ENCODE data around the gene MYL11.

The MYL11 gene

GRCh38 chr16:30406795-30407101, 32.1 kb downstream of the MYL11 start:
- TF ChIP-seq, protein P1, sequence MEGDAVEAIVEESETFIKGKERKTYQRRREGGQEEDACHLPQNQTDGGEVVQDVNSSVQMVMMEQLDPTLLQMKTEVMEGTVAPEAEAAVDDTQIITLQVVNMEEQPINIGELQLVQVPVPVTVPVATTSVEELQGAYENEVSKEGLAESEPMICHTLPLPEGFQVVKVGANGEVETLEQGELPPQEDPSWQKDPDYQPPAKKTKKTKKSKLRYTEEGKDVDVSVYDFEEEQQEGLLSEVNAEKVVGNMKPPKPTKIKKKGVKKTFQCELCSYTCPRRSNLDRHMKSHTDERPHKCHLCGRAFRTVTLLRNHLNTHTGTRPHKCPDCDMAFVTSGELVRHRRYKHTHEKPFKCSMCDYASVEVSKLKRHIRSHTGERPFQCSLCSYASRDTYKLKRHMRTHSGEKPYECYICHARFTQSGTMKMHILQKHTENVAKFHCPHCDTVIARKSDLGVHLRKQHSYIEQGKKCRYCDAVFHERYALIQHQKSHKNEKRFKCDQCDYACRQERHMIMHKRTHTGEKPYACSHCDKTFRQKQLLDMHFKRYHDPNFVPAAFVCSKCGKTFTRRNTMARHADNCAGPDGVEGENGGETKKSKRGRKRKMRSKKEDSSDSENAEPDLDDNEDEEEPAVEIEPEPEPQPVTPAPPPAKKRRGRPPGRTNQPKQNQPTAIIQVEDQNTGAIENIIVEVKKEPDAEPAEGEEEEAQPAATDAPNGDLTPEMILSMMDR (IDR thresholded peaks at IDR 0.05; ENCODE audit: unreplicated experiment in 3 of 3) = no peak
- H3K4me1 Mint-ChIP-seq = peaks cover 15% of the 10 kb centered on the region
- H3K36me3 Mint-ChIP-seq (ENCODE audit: low read depth) = peaks cover 4% of the 10 kb centered on the region
- H3K4me3 Mint-ChIP-seq = peak overlapping the region; percentile 91 to 98 (median 94)
- no peaks in the 10 kb centered on the region for H3K9me3 Mint-ChIP-seq
- peak overlapping the region; percentile 72 to 92 (median 87) for H3K27ac Mint-ChIP-seq
- no peaks in the 10 kb centered on the region for H3K27me3 Mint-ChIP-seq (ENCODE audit: low read depth)

DNA sequence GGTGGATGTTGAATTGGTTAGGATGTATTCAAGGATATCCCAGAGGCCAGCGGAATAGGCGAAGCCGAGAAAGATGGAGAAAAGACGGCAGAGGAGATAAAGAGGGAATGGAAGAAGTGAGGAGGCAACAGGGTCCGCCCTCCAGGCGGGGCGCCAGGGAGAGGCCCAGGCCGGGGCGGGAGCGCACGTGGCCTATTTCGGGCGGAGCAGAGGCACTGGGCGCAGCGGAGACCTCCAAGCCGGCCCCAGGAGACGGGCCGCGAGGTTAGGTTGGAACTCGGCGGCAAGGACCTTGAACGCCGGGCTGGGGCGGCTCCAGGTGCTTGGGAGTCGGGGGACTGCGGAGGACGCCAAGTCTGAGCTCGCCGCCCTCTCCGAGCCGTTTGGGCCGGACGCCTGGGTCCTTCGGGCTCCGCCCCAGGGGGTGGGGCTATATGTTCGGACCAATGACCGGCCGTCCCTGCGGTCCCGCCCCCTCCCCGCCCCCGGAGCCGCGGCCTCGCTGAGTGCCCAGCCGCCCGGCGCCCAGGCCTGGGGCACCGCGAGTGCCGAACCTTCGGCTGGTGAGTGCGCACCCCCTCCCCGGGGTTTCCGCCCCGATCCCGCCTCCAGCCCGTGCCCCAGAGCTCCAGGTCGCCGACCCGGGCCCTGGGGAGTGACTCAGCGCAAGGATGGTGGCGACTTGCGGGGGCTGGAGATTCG, 32.7 kb downstream of the MYL11 start, which contains the start of gene ZNF771:
Gene ZNF771 (plus strand): TSS at position 505 of the 702 bp plus-strand sequence. CDS start 448 bp downstream, outside the sequence.
- TF ChIP-seq, protein P1 (IDR thresholded peaks at IDR 0.05; ENCODE audit: unreplicated experiment in 3 of 3) = peak in 1 of 3 experiments; percentile 25
- no peaks in the 10 kb centered on the region for H3K9me3 Mint-ChIP-seq
- no peaks in the 10 kb centered on the region for H3K27me3 Mint-ChIP-seq (ENCODE audit: low read depth)

GRCh38 chr16:30407804-30408534, 33.4 kb downstream of the MYL11 start:
- Mint-ChIP-seq H3K27me3 (ENCODE audit: low read depth) (no peaks in the 10 kb centered on the region), H3K4me3 (peak overlapping the region; percentile 82 to 86 (median 83)), H3K9me3 (no peaks in the 10 kb centered on the region), H3K36me3 (ENCODE audit: low read depth) (peaks cover 9% of the 10 kb centered on the region), H3K4me1 (peaks cover 18% of the 10 kb centered on the region), H3K27ac (peak overlapping the region; percentile 33 to 82 (median 64))
- TF ChIP-seq, protein P1 (IDR thresholded peaks at IDR 0.05; ENCODE audit: unreplicated experiment in 3 of 3) = no peak

More for the DNA sequence above, 32.7 kb downstream of the MYL11 start, which contains the start of gene ZNF771:
- Mint-ChIP-seq H3K4me3 (peak within 1 kb of the TSS; percentile 91 to 98 (median 94)), H3K4me1 (peaks cover 17% of the 10 kb centered on the region), H3K27ac (peak within 1 kb of the TSS; percentile 72 to 92 (median 87)), H3K36me3 (ENCODE audit: low read depth) (peaks cover 9% of the 10 kb centered on the region)

DNA sequence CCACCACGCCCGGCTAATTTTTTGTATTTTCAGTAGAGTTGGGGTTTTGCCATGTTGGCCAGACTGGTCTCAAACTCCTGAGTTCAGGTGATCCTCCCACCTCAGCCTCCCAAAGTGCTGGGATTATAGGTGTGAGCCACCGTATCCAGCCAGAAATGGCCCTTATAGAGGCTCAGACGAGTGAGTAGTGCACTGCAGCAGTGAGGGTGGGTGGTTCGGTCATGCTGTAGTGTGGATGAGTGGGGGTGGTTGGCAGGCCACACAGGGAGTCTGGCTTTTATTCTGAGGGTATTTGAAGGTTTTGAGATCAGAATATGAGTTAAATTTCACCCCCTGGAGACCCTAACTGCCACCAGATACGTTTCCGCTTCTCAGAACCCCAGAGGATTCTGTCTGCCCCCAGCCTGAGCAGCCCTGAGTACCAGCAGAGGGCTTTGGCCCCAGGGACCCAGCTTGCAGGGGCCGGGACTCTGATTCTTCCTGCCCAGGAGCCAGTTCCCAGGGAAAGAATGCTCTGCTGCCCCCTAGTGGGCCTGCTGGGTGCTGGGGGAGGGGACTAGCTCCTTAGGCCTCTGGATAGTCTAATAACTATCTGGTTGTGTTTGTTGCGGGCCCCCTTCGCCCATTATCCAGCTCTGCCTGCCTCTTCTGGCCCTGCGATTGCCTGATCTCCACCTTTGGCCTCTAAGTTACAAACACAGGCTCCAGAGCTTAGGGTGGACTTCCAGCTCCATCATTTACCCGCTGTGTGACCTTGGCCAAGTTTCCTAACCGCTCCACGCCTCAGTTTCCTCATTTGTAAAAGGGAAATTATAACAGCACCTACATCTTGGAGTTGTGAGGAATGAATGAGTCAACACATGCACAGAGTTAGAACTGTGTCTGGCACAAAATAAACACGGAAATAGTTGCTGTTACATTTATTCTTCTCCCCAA, 34.8 kb downstream of the MYL11 start:
- Mint-ChIP-seq H3K36me3 (ENCODE audit: low read depth) (peaks cover 16% of the 10 kb centered on the region), H3K9me3 (no peaks in the 10 kb centered on the region), H3K27me3 (ENCODE audit: low read depth) (no peaks in the 10 kb centered on the region), H3K27ac (peak overlapping the region; percentile 64 to 87 (median 65)), H3K4me3 (peak overlapping the region; percentile 82 to 86 (median 83)), H3K4me1 (peaks cover 18% of the 10 kb centered on the region)
- TF ChIP-seq, protein P1 (IDR thresholded peaks at IDR 0.05; ENCODE audit: unreplicated experiment in 3 of 3) = peak; percentile 94 to 96 (median 95)

- H3K36me3 Mint-ChIP-seq (ENCODE audit: low read depth) = peaks cover 30% of the 10 kb centered on the region
- H3K27ac Mint-ChIP-seq = peak overlapping the region in 1 of 3 experiments; percentile 41
- TF ChIP-seq, protein P1 (IDR thresholded peaks at IDR 0.05; ENCODE audit: unreplicated experiment in 3 of 3) = no peak
- peaks cover 15% of the 10 kb centered on the region for H3K4me1 Mint-ChIP-seq
- H3K27me3 Mint-ChIP-seq (ENCODE audit: low read depth) = peaks cover 3% of the 10 kb centered on the region
- H3K4me3 Mint-ChIP-seq = no peak overlapping the region
- no peaks in the 10 kb centered on the region for H3K9me3 Mint-ChIP-seq
Observed at GRCh38 chr16:30413112-30413806, 38.7 kb downstream of the MYL11 start.

Data from nephron (organoid).